ENCODE results near the gene POLR2I.

DNA sequence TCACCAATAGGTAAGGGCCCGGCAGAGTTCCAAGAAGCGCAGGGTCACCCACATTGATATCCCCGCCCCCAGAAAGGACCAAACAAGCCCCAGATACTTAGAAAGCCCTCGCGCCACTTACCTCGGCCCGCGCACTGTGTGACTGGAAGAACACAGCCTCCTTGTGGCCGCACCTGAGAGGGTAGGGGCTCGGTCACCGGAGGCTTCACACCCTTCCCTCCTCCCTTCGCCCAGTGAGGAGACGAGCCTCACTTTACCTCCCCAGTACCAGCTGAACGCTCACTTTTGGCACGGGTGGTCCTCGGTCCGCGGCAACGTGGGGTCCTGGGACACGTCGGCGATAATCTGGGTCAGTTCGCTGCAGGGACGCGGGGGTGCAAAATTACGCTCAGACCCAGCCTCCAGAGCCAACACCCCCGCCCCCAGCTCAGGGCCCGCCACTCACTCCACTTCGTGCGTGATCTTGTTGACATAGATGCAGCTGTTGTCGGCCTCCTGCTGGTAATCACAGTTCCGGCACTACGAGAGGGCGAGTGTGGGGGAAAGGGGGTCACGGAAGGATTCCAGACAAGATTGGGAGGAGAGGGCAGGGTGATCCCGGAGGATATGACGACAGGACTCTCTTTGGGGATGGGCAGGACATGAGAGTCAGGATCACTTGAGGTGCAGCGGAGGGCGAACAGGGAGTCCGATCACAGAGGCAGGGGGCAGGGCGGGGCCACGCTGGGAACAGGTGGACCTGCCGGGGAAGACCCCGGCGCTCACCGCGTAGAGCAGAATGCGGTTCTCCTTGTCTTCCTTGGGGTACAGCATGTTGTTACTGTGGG, 568 bp downstream of the POLR2I start:
- TF ChIP-seq, protein P1, sequence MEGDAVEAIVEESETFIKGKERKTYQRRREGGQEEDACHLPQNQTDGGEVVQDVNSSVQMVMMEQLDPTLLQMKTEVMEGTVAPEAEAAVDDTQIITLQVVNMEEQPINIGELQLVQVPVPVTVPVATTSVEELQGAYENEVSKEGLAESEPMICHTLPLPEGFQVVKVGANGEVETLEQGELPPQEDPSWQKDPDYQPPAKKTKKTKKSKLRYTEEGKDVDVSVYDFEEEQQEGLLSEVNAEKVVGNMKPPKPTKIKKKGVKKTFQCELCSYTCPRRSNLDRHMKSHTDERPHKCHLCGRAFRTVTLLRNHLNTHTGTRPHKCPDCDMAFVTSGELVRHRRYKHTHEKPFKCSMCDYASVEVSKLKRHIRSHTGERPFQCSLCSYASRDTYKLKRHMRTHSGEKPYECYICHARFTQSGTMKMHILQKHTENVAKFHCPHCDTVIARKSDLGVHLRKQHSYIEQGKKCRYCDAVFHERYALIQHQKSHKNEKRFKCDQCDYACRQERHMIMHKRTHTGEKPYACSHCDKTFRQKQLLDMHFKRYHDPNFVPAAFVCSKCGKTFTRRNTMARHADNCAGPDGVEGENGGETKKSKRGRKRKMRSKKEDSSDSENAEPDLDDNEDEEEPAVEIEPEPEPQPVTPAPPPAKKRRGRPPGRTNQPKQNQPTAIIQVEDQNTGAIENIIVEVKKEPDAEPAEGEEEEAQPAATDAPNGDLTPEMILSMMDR (IDR thresholded peaks at IDR 0.05), result peak in 2 of 6 experiments; percentile 6 to 11
- no peak for TF ChIP-seq POLR2A (IDR thresholded peaks at IDR 0.05)

All from adrenal gland (tissue), 5 donors.